ENCODE data around the gene CABLES2.

The CABLES2 gene

DNA sequence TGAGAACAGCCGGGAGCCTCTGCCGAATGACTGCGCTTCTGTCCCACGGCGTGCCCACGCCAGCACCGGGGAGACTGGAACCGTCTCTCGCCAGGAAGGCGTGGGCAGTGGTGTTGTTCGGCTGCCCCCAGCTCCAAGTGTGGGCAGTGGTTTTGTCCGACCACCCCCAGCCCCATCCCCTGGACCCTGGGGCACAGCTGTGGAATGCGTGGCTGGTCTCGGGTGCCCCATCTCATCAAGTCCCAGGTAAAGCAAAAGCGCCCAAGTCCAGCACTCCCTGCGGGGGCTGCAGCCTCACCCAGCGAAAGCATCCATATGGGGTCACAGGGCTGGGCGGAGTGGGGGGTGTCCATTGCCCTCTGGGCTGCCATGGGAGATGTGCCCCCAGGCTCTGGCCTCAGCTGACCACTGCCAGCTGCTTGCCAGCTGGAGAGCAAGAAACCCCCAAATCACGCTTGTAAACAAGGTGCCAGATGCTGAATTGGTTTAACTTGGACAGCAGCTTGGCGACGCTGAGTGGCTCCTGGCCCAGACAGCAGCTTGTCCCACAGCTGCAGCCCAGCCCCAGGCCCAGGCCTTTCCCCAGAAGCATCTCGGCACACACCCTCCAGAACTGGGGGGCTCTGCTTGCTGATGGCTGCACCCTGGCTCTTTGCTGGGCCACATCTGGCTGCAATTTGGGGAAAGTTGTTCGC, 4.5 kb downstream of the CABLES2 start:
- TF ChIP-seq SNAI2 (CRISPR knock-in tag; IDR thresholded peaks at IDR 0.05) (no peak), CSDC2 (CRISPR knock-in tag; IDR thresholded peaks at IDR 0.05) (no peak), BACH2 (CRISPR knock-in tag; IDR thresholded peaks at IDR 0.05; ENCODE audit: borderline replicate concordance) (no peak), ISL1 (CRISPR knock-in tag; IDR thresholded peaks at IDR 0.05) (no peak), PATZ1 (CRISPR knock-in tag; IDR thresholded peaks at IDR 0.05; ENCODE audit: borderline replicate concordance) (no peak), ZNF8 (CRISPR knock-in tag; IDR thresholded peaks at IDR 0.05) (no peak), TSHZ2 (CRISPR knock-in tag; IDR thresholded peaks at IDR 0.05) (no peak), ARNTL (CRISPR knock-in tag; IDR thresholded peaks at IDR 0.05; ENCODE audit: borderline replicate concordance, low read depth) (no peak), GLIS3 (CRISPR knock-in tag; IDR thresholded peaks at IDR 0.05) (no peak), ZC3H10 (CRISPR knock-in tag; IDR thresholded peaks at IDR 0.05) (no peak), TOX (CRISPR knock-in tag; IDR thresholded peaks at IDR 0.05; ENCODE audit: borderline replicate concordance) (no peak), RARB (CRISPR knock-in tag; IDR thresholded peaks at IDR 0.05) (no peak), CSRNP3 (CRISPR knock-in tag; IDR thresholded peaks at IDR 0.05) (no peak), ESRRG (CRISPR knock-in tag; IDR thresholded peaks at IDR 0.05) (no peak), POU6F1 (CRISPR knock-in tag; IDR thresholded peaks at IDR 0.05; ENCODE audit: borderline replicate concordance, low read depth) (no peak), ZNF70 (CRISPR knock-in tag; IDR thresholded peaks at IDR 0.05) (no peak), ZFP3 (CRISPR knock-in tag; IDR thresholded peaks at IDR 0.05) (no peak), TCF4 (CRISPR knock-in tag; IDR thresholded peaks at IDR 0.05; ENCODE audit: borderline replicate concordance) (no peak), ZNF565 (CRISPR knock-in tag; conservative IDR thresholded peaks at IDR 0.05; ENCODE audit: low read depth) (no peak)

GRCh38 chr20:62401331-62401779, 5.7 kb downstream of the CABLES2 start:
- no peak for ATAC-seq
- no peak for TF ChIP-seq BACH2 (CRISPR knock-in tag; IDR thresholded peaks at IDR 0.05; ENCODE audit: borderline replicate concordance)
- TF ChIP-seq ISL1 (CRISPR knock-in tag; IDR thresholded peaks at IDR 0.05): no peak
- TF ChIP-seq ZC3H10 (CRISPR knock-in tag; IDR thresholded peaks at IDR 0.05): no peak
- no peak for TF ChIP-seq ZNF8 (CRISPR knock-in tag; IDR thresholded peaks at IDR 0.05)
- no peak for TF ChIP-seq ZFP30 (CRISPR knock-in tag; IDR thresholded peaks at IDR 0.05)
- TF ChIP-seq GLIS3 (CRISPR knock-in tag; IDR thresholded peaks at IDR 0.05): no peak
- no peak for TF ChIP-seq ESRRG (CRISPR knock-in tag; IDR thresholded peaks at IDR 0.05)
- TF ChIP-seq CSRNP3 (CRISPR knock-in tag; IDR thresholded peaks at IDR 0.05): no peak
- TF ChIP-seq TCF4 (CRISPR knock-in tag; IDR thresholded peaks at IDR 0.05; ENCODE audit: borderline replicate concordance): no peak
- no peak for TF ChIP-seq SNAI2 (CRISPR knock-in tag; IDR thresholded peaks at IDR 0.05)
- TF ChIP-seq, protein P1, sequence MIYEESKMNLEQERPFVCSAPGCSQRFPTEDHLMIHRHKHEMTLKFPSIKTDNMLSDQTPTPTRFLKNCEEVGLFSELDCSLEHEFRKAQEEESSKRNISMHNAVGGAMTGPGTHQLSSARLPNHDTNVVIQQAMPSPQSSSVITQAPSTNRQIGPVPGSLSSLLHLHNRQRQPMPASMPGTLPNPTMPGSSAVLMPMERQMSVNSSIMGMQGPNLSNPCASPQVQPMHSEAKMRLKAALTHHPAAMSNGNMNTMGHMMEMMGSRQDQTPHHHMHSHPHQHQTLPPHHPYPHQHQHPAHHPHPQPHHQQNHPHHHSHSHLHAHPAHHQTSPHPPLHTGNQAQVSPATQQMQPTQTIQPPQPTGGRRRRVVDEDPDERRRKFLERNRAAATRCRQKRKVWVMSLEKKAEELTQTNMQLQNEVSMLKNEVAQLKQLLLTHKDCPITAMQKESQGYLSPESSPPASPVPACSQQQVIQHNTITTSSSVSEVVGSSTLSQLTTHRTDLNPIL (CRISPR knock-in tag; IDR thresholded peaks at IDR 0.05; ENCODE audit: low read depth): no peak
- no peak for TF ChIP-seq RARB (CRISPR knock-in tag; IDR thresholded peaks at IDR 0.05)
- no peak for TF ChIP-seq POU6F1 (CRISPR knock-in tag; IDR thresholded peaks at IDR 0.05; ENCODE audit: borderline replicate concordance, low read depth)
- TF ChIP-seq TSHZ2 (CRISPR knock-in tag; IDR thresholded peaks at IDR 0.05): no peak
- no peak for TF ChIP-seq TOX (CRISPR knock-in tag; IDR thresholded peaks at IDR 0.05; ENCODE audit: borderline replicate concordance)

More for the DNA sequence above, 4.5 kb downstream of the CABLES2 start:
- no peak for ATAC-seq

Data from SK-N-SH treated with all-trans-retinoic acid at 6 μM for 48 hours (cell line).